ENCODE results near the gene PTGES3L. TPM values are rescaled to one million over a fixed set of nuclear protein-coding genes. Genes with fewer than 3 reads are reported as not detected.

Gene PTGES3L
- polyA plus RNA-seq (2011; rRNA removed) (1.8 and 1.9 TPM in 2 replicates), polyA minus RNA-seq (2011; rRNA and poly(A)+ RNA removed) (0.46 and 3.6 TPM in 2 replicates)

GRCh38 chr17:42979511-42980273, at the start of gene PTGES3L:
Gene PTGES3L, minus strand, starts transcription at chr17:42980080. Its CDS starts 27 bp downstream, at chr17:42980053.
- Histone ChIP-seq H3K4me3 (ENCODE audit: low read depth, low read length) (peak within 1 kb of the TSS; percentile 87), H3K27ac (ENCODE audit: low read depth, low read length) (peak within 1 kb of the TSS; percentile 52), H3K9me3 (ENCODE audit: control insufficient read depth, insufficient read depth, low read length) (no peaks in the 10 kb centered on the region; the same call in 1 of the 2 replicates), H3K27me3 (ENCODE audit: control insufficient read depth, insufficient read depth, low read length) (no peaks in the 10 kb centered on the region)
- CTCF ChIA-PET = interaction anchor here (1.3 to 1.4 kb wide), 2 partner anchors 18 to 137 kb away, joined by 5 to 6 read pairs; partner anchors contain the start of gene RPL27
- TF ChIP-seq CTCF (IDR thresholded peaks at IDR 0.05; ENCODE audit: low read depth, low read length) = no peak
- no peak for DNase-seq (ENCODE audit: low read depth, low spot score)
- POLR2A ChIA-PET = interaction anchor here (1.5 kb wide), 1 partner anchor 18 kb away, joined by 7 read pairs; the partner anchor contains the start of gene RPL27

- no peak overlapping the region for H3K27ac ChIP-seq (ENCODE audit: low read depth, low read length)
- no peak for DNase-seq (ENCODE audit: low read depth, low spot score)
- no peaks in the 10 kb centered on the region for H3K9me3 ChIP-seq (ENCODE audit: control insufficient read depth, insufficient read depth, low read length)
- peaks cover 4% of the 10 kb centered on the region for H3K27me3 ChIP-seq (ENCODE audit: control insufficient read depth, insufficient read depth, low read length)
- H3K4me3 ChIP-seq (ENCODE audit: low read depth, low read length) = no peak overlapping the region
- no peak for TF ChIP-seq CTCF (IDR thresholded peaks at IDR 0.05; ENCODE audit: low read depth, low read length)
- ChIA-PET POLR2A (no interaction called here), CTCF (no interaction called here)
Observed at GRCh38 chr17:43028221-43028861, 48.5 kb upstream of the PTGES3L start.

- Histone ChIP-seq H3K27me3 (ENCODE audit: control insufficient read depth, insufficient read depth, low read length) (peaks cover 4% of the 10 kb centered on the region), H3K27ac (ENCODE audit: low read depth, low read length) (no peak overlapping the region), H3K9me3 (ENCODE audit: control insufficient read depth, insufficient read depth, low read length) (no peaks in the 10 kb centered on the region), H3K4me3 (ENCODE audit: low read depth, low read length) (no peak overlapping the region)
- TF ChIP-seq CTCF (IDR thresholded peaks at IDR 0.05; ENCODE audit: low read depth, low read length) = no peak
- POLR2A ChIA-PET = interaction anchor here (0.6 kb wide), 1 partner anchor 44 kb away, joined by 5 read pairs; no protein-coding TSS in a partner anchor
- DNase-seq (ENCODE audit: low read depth, low spot score) = no peak
- CTCF ChIA-PET = interaction anchor here (0.7 kb wide), 1 partner anchor 307 kb away, joined by 3 read pairs; no protein-coding TSS in a partner anchor
Observed at GRCh38 chr17:43027091-43028032, 47.5 kb upstream of the PTGES3L start.

- ChIA-PET CTCF (no interaction called here), POLR2A (interaction anchor here (3.5 kb wide), 1 partner anchor 289 kb away, joined by 22 read pairs; no protein-coding TSS in a partner anchor)
- TF ChIP-seq CTCF (IDR thresholded peaks at IDR 0.05; ENCODE audit: low read depth, low read length) = no peak
- no peak for DNase-seq (ENCODE audit: low read depth, low spot score)
- H3K4me3 ChIP-seq (ENCODE audit: low read depth, low read length) = no peak overlapping the region
- no peak overlapping the region for H3K27ac ChIP-seq (ENCODE audit: low read depth, low read length)
- H3K9me3 ChIP-seq (ENCODE audit: control insufficient read depth, insufficient read depth, low read length) = no peaks in the 10 kb centered on the region; the same call in 1 of the 2 replicates
- H3K27me3 ChIP-seq (ENCODE audit: control insufficient read depth, insufficient read depth, low read length) = peaks cover 4% of the 10 kb centered on the region
Observed at GRCh38 chr17:43026595-43026994, 46.7 kb upstream of the PTGES3L start.

Data from AG04450 (cell line).